HCT116 (cell line): ENCODE data around the gene OTULIN. TPM values are rescaled to one million over a fixed set of nuclear protein-coding genes. Genes with fewer than 3 reads are reported as not detected.

Experiments
- ATAC-seq: fragments of 200-7000 bp; cut with Tn5 transposase; 2 replicates; pipeline ENCODE4 v1.9.1; 2020; ENCODE audit warnings: mild to moderate bottlenecking, moderate library complexity
- Bru-seq: library from RNA; stranded (reverse); fragments of 400-500 nt; gene quantifications from one replicate; lab custom pipeline; 2021; lab: Mats Ljungman, UMichigan
- BruChase-seq, 2 experiments: library from RNA; stranded (reverse); fragments of 400-500 nt; gene quantifications; one replicate each; lab custom pipeline; 2021; lab: Mats Ljungman, UMichigan
- BruUV-seq: library from RNA; stranded (reverse); fragments of 400-500 nt; replicated peaks from 2 replicates; lab custom pipeline; 2021; lab: Mats Ljungman, UMichigan
- CTCF ChIA-PET: fragments of 300-600 bp; sonication (Branson Sonifier 250); formaldehyde crosslinking; loops from one replicate; lab custom pipeline; 2021; ENCODE audit warnings: antibody characterized with exemption; lab: Charles Lee
- POLR2A ChIA-PET: fragments of 300-600, 350-600 bp; sonication (Branson Sonifier 250); formaldehyde crosslinking; loops from one replicate; lab custom pipeline; 2021; ENCODE audit warnings: antibody characterized with exemption; lab: Charles Lee
- RAD21 ChIA-PET, 2 experiments: fragments of 300-600 bp; sonication (Branson Sonifier 250); formaldehyde crosslinking; loops; one replicate each; lab custom pipeline; 2023; ENCODE audit warnings: low total read pairs in 2 of 2; ENCODE audit not compliant: uncharacterized antibody in 2 of 2, unreplicated experiment in 2 of 2, low non-redundant PET in 1 of 2; lab: Charles Lee
- DNase-seq: peaks from one replicate; pipeline ENCODE4 v3.0.0-alpha.2; 2010; ENCODE audit warnings: low read depth, low spot score
- H2AFZ ChIP-seq: fragments of 200-600 bp; shearing (Covaris generic), sonication (generic); 2 replicates; pipeline ENCODE4 v1.6.1; 2017; ENCODE audit warnings: low read depth, mixed run types, mixed read lengths, antibody characterized with exemption, low read length; ENCODE audit not compliant: poor library complexity, severe bottlenecking
- H3K27ac ChIP-seq: 2 replicates; pipeline ENCODE4 v1.5.1; 2012; ENCODE audit warnings: low read depth, low read length
- H3K27me3 ChIP-seq: fragments of 200-600 bp; sonication (generic); 2 replicates; pipeline ENCODE4 v1.6.1; 2016; ENCODE audit warnings: mixed run types, low read length, mixed read lengths; ENCODE audit not compliant: insufficient read depth
- H3K36me3 ChIP-seq, 2 experiments: fragments of 200-500 bp in 1 of 2; fragments of 200-600 bp in 1 of 2; sonication (Bioruptor generic) in 1 of 2; sonication (generic) in 1 of 2; 2 replicates each; pipeline versions ENCODE4 v1.5.1 to v1.6.1; 2014 to 2016; ENCODE audit warnings: low read length in 2 of 2, inconsistent platforms in 1 of 2, mixed read lengths in 1 of 2, mixed run types in 1 of 2; ENCODE audit not compliant: insufficient read depth in 2 of 2, control insufficient read depth in 1 of 2
- H3K4me1 ChIP-seq, 2 experiments: fragments of 200-600 bp in 1 of 2; sonication (generic) in 1 of 2; 2 replicates each; pipeline versions ENCODE4 v1.5.1 to v1.6.1; 2012 to 2017; ENCODE audit warnings: low read length in 2 of 2, inconsistent platforms in 1 of 2, mild to moderate bottlenecking in 1 of 2, mixed read lengths in 1 of 2, mixed run types in 1 of 2, moderate library complexity in 1 of 2; ENCODE audit not compliant: insufficient read depth in 2 of 2, control insufficient read depth in 1 of 2
- H3K4me2 ChIP-seq: fragments of 200-600 bp; sonication (generic); 2 replicates; pipeline ENCODE4 v1.6.1; 2017; ENCODE audit warnings: mixed run types, low read length, mixed read lengths
- H3K4me3 ChIP-seq, 2 experiments: fragments of 200-600 bp in 1 of 2; sonication (generic) in 1 of 2; replicated peaks in 1 of 2; 2 replicates each; pipeline ENCODE4 v1.5.1; 2011 to 2016; ENCODE audit warnings: low read length in 2 of 2, control low read depth in 1 of 2, low read depth in 1 of 2, mild to moderate bottlenecking in 1 of 2, mixed read lengths in 1 of 2, mixed run types in 1 of 2
- H3K79me2 ChIP-seq: fragments of 200-600 bp; sonication (generic); 2 replicates; pipeline ENCODE4 v1.6.1; 2017; ENCODE audit warnings: mild to moderate bottlenecking, mixed run types, low read length, moderate library complexity, mixed read lengths; ENCODE audit not compliant: insufficient read depth
- H3K9ac ChIP-seq: fragments of 200-600 bp; sonication (generic); 2 replicates; pipeline ENCODE4 v1.6.1; 2016; ENCODE audit warnings: low read length, mixed read lengths
- H3K9me2 ChIP-seq: fragments of 200-600 bp; sonication (generic), shearing (Covaris generic); 2 replicates; pipeline ENCODE4 v1.6.1; 2017; ENCODE audit warnings: mixed run types, mild to moderate bottlenecking, moderate library complexity; ENCODE audit not compliant: insufficient read depth
- H3K9me3 ChIP-seq, 2 experiments: fragments of 200-500 bp in 1 of 2; fragments of 200-600 bp in 1 of 2; sonication (Bioruptor generic) in 1 of 2; sonication (generic) in 1 of 2; 2 replicates each; pipeline ENCODE4 v1.6.1; 2014 to 2017; ENCODE audit warnings: low read length in 2 of 2, mixed read lengths in 2 of 2, inconsistent platforms in 1 of 2, low read depth in 1 of 2, mild to moderate bottlenecking in 1 of 2, mixed run types in 1 of 2, moderate library complexity in 1 of 2; ENCODE audit not compliant: control insufficient read depth in 1 of 2, insufficient read depth in 1 of 2
- H4K20me1 ChIP-seq: fragments of 200-600 bp; sonication (generic), shearing (Covaris generic); 2 replicates; pipeline ENCODE4 v1.6.1; 2017; ENCODE audit warnings: mixed run types, mild to moderate bottlenecking, moderate library complexity; ENCODE audit not compliant: insufficient read depth
- CBX3 ChIP-seq: IDR thresholded peaks from 2 replicates; pipeline ENCODE4 v1.6.1; 2012; ENCODE audit warnings: low read depth
- CEBPB ChIP-seq: IDR thresholded peaks from 2 replicates; pipeline ENCODE4 v1.6.1; 2012; ENCODE audit warnings: low read depth
- EGR1 ChIP-seq: IDR thresholded peaks from 2 replicates; pipeline ENCODE4 v1.6.1; 2012; ENCODE audit warnings: low read depth
- ELF1 ChIP-seq: IDR thresholded peaks from 2 replicates; pipeline ENCODE4 v1.6.1; 2012; ENCODE audit warnings: low read depth, borderline replicate concordance
- EZH2 ChIP-seq: fragments of 200-600 bp; sonication (generic); IDR thresholded peaks from 2 replicates; pipeline ENCODE4 v1.6.1; 2017; ENCODE audit warnings: antibody characterized with exemption, mixed run types
- EZH2phosphoT487 ChIP-seq: fragments of 200-600 bp; IDR thresholded peaks from 2 replicates; pipeline ENCODE4 v1.6.1; 2018; ENCODE audit warnings: antibody characterized with exemption, borderline replicate concordance
- JUND ChIP-seq: IDR thresholded peaks from 2 replicates; pipeline ENCODE4 v1.6.1; 2012
- POLR2A ChIP-seq: IDR thresholded peaks from 2 replicates; pipeline ENCODE4 v1.7.0; 2011; ENCODE audit warnings: borderline replicate concordance; ENCODE audit not compliant: insufficient read depth, insufficient read length; ENCODE audit errors: extremely low read depth
- POLR2AphosphoS5 ChIP-seq: IDR thresholded peaks from 2 replicates; pipeline ENCODE4 v1.6.1; 2011; ENCODE audit warnings: mild to moderate bottlenecking, low read depth, low read length, moderate library complexity
- RAD21 ChIP-seq: IDR thresholded peaks from 2 replicates; pipeline ENCODE4 v1.6.1; 2012; ENCODE audit warnings: low read depth, mild to moderate bottlenecking
- SIN3A ChIP-seq: IDR thresholded peaks from 2 replicates; pipeline ENCODE4 v1.6.1; 2012; ENCODE audit warnings: low read depth
- SP1 ChIP-seq: IDR thresholded peaks from 2 replicates; pipeline ENCODE4 v1.6.1; 2012; ENCODE audit warnings: low read depth
- SRF ChIP-seq: IDR thresholded peaks from 2 replicates; pipeline ENCODE4 v1.6.1; 2012; ENCODE audit warnings: low read depth
- YY1 ChIP-seq: IDR thresholded peaks from 2 replicates; pipeline ENCODE4 v1.6.1; 2011; ENCODE audit warnings: low read length, low read depth, moderate library complexity, mild to moderate bottlenecking; ENCODE audit not compliant: insufficient replicate concordance; ENCODE audit errors: extremely low read depth
- ZFX ChIP-seq: fragments of 450-650 bp; IDR thresholded peaks from 2 replicates; pipeline ENCODE4 v1.6.1; 2017
- ZNF274 ChIP-seq: fragments of 200-500 bp; sonication (Bioruptor generic); IDR thresholded peaks from 2 replicates; pipeline ENCODE4 v1.6.1; 2014; ENCODE audit warnings: mild to moderate bottlenecking, low read depth, low read length, inconsistent platforms
- intact Hi-C: fragments of 100-400 bp; cut with micrococcal nuclease; formaldehyde crosslinking; loops from 2 replicates; pipeline ENCODE4 v1.10.0; 2022
- long read RNA-seq: library from polyadenylated mRNA; unstranded; transcript quantifications from one replicate; pipeline ENCODE4 v2.0.0, GENCODE V29; 2021; ENCODE audit not compliant: unreplicated experiment
- polyA plus RNA-seq: library from polyadenylated mRNA; unstranded; fragments of >200 nt; gene quantifications from 2 replicates; pipeline ENCODE4 v1.2.1, GENCODE V29; 2012; ENCODE audit warnings: missing spikeins
- total RNA-seq: library from RNA; stranded (reverse); gene quantifications from one replicate; pipeline ENCODE4 v1.2.1, GENCODE V29; 2021; ENCODE audit not compliant: unreplicated experiment
- TF ChIP-seq, protein P1 (sequence below): IDR thresholded peaks from 2 replicates; pipeline ENCODE4 v1.6.1; 2012
- TF ChIP-seq, protein P2 (sequence below): IDR thresholded peaks from 2 replicates; pipeline ENCODE4 v1.6.1; 2011; ENCODE audit warnings: mild to moderate bottlenecking, low read length, moderate library complexity; ENCODE audit not compliant: insufficient replicate concordance; ENCODE audit errors: extremely low read depth
- TF ChIP-seq, protein P3 (sequence below): IDR thresholded peaks from 2 replicates; pipeline ENCODE4 v1.6.1; 2012
- TF ChIP-seq, protein P4 (sequence below): IDR thresholded peaks from 2 replicates; pipeline ENCODE4 v1.6.1; 2012; ENCODE audit warnings: low read depth

OTULIN gene
- 25.7 TPM for total RNA-seq
- polyA plus RNA-seq = 8.8 and 10.6 TPM in 2 replicates
- percentile 80 among the genes with signal in this experiment for Bru-seq, nascent RNA
- percentile 86 among the genes with signal in this experiment for BruChase-seq, experiment 1, labeled RNA remaining after a 6-hour chase
- BruChase-seq, experiment 2, labeled RNA remaining after a 2-hour chase = percentile 87 among the genes with signal in this experiment
- long read RNA-seq, full-length matches to known transcripts = 17 of 31 reads
- long read RNA-seq, partial matches to known transcripts = 9 of 31 reads
- long read RNA-seq, other reads (novel, unspliced or antisense) = 5 of 31 reads

DNA sequence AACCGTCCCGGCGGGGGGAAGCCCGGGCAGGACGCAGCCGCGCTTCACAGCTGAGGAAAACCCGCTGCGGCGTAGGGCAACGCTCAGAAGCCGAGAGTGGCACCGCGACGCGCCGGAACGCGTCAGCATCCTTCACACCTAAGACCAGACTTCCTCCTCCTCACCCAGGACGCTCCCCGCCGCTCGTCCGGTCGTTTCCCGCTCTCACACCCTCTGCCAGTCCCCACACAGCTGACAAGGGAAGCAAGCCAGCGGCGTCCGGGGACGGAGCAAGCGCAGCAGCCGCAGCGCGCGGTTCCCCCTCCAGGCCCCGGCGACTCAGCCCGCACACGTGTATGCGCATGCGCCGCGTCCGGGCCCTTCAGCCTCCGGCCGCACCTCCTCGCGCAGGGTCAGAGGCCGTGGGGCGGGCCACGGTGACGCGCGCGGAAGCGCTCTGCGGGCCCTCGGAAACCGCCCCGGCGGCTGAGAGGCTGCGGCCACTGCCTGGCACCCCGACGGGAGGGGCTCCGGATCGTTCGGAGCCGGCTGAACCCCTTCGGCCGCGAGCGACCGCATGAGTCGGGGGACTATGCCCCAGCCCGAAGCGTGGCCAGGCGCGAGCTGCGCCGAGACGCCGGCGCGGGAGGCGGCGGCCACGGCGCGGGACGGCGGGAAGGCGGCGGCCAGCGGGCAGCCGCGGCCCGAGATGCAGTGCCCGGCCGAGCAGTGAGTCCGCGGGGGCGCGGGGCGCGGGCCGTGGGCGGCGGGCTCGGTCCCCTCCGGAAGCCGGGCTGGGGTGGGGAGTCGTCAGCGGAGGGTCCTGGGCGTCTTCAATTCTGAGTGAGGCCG, at the start of gene OTULIN:
Gene OTULIN (plus strand): TSS at position 449 of the 831 bp plus-strand sequence. CDS start 108 bp downstream, at position 557.
- peak; percentile 91 for ATAC-seq
- ChIA-PET CTCF (interaction anchor here (1.1 kb wide), 1 partner anchor 16 kb away, joined by 4 read pairs; no protein-coding TSS in a partner anchor), RAD21 (no interaction called here), POLR2A (no interaction called here)
- Histone ChIP-seq H3K4me2 (peak within 1 kb of the TSS; percentile 85), H3K9ac (peak within 1 kb of the TSS; percentile 65), H3K9me3 (no peaks in the 10 kb centered on the region), H2AFZ (no peak within 1 kb of the TSS), H3K79me2 (peaks cover 46% of the 10 kb centered on the region), H3K4me3 (peak within 1 kb of the TSS; percentile 57 to 80), H3K36me3 (no peaks in the 10 kb centered on the region; a peak in 1 of 4 replicates), H4K20me1 (no peaks in the 10 kb centered on the region), H3K9me2 (no peaks in the 10 kb centered on the region), H3K27me3 (no peaks in the 10 kb centered on the region), H3K27ac (peak within 1 kb of the TSS; percentile 71), H3K4me1 (peaks cover 12 to 25% of the 10 kb centered on the region in 2 experiments; a peak in 3 of 4 replicates)
- no TSS peak for BruUV-seq
- intact Hi-C loops = no loop called here
- peak; percentile 72 for DNase-seq
- TF ChIP-seq POLR2AphosphoS5 = peak; percentile 86
- peak; percentile 67 for TF ChIP-seq CBX3
- peak; percentile 68 for TF ChIP-seq ELF1
- peak; percentile 72 for TF ChIP-seq POLR2A
- peak; percentile 56 for TF ChIP-seq SP1
- TF ChIP-seq, protein P1, sequence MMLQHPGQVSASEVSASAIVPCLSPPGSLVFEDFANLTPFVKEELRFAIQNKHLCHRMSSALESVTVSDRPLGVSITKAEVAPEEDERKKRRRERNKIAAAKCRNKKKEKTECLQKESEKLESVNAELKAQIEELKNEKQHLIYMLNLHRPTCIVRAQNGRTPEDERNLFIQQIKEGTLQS = no peak
- no peak for TF ChIP-seq CEBPB
- peak; percentile 87 for TF ChIP-seq SIN3A
- TF ChIP-seq ZFX = peak; percentile 73
- TF ChIP-seq EZH2 = no peak
- TF ChIP-seq SRF = no peak; the same call in 1 of the 2 replicates
- no peak for TF ChIP-seq RAD21
- TF ChIP-seq, protein P2, sequence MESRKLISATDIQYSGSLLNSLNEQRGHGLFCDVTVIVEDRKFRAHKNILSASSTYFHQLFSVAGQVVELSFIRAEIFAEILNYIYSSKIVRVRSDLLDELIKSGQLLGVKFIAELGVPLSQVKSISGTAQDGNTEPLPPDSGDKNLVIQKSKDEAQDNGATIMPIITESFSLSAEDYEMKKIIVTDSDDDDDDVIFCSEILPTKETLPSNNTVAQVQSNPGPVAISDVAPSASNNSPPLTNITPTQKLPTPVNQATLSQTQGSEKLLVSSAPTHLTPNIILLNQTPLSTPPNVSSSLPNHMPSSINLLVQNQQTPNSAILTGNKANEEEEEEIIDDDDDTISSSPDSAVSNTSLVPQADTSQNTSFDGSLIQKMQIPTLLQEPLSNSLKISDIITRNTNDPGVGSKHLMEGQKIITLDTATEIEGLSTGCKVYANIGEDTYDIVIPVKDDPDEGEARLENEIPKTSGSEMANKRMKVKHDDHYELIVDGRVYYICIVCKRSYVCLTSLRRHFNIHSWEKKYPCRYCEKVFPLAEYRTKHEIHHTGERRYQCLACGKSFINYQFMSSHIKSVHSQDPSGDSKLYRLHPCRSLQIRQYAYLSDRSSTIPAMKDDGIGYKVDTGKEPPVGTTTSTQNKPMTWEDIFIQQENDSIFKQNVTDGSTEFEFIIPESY = no peak
- no peak for TF ChIP-seq EZH2phosphoT487
- TF ChIP-seq YY1 = no peak
- no peak for TF ChIP-seq JUND
- no peak for TF ChIP-seq EGR1
- TF ChIP-seq, protein P3, sequence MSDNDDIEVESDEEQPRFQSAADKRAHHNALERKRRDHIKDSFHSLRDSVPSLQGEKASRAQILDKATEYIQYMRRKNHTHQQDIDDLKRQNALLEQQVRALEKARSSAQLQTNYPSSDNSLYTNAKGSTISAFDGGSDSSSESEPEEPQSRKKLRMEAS = peak; percentile 95
- TF ChIP-seq, protein P4, sequence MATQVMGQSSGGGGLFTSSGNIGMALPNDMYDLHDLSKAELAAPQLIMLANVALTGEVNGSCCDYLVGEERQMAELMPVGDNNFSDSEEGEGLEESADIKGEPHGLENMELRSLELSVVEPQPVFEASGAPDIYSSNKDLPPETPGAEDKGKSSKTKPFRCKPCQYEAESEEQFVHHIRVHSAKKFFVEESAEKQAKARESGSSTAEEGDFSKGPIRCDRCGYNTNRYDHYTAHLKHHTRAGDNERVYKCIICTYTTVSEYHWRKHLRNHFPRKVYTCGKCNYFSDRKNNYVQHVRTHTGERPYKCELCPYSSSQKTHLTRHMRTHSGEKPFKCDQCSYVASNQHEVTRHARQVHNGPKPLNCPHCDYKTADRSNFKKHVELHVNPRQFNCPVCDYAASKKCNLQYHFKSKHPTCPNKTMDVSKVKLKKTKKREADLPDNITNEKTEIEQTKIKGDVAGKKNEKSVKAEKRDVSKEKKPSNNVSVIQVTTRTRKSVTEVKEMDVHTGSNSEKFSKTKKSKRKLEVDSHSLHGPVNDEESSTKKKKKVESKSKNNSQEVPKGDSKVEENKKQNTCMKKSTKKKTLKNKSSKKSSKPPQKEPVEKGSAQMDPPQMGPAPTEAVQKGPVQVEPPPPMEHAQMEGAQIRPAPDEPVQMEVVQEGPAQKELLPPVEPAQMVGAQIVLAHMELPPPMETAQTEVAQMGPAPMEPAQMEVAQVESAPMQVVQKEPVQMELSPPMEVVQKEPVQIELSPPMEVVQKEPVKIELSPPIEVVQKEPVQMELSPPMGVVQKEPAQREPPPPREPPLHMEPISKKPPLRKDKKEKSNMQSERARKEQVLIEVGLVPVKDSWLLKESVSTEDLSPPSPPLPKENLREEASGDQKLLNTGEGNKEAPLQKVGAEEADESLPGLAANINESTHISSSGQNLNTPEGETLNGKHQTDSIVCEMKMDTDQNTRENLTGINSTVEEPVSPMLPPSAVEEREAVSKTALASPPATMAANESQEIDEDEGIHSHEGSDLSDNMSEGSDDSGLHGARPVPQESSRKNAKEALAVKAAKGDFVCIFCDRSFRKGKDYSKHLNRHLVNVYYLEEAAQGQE = no peak
- no peak for TF ChIP-seq ZNF274
